Mesenchymal stem cell (in vitro differentiated cells and primary cell): ENCODE data around the gene PCSK7.
A peak's percentile ranks its signal among the peaks of the same experiment; 100 is the strongest.

ENCODE experiments used
- DNase-seq: peaks from one replicate; pipeline ENCODE4 v3.0.0-alpha.2; 2013
- H2AFZ ChIP-seq: one replicate; pipeline ENCODE4 v1.6.1; 2013; ENCODE audit warnings: low read depth, mild to moderate bottlenecking, control low read depth, inconsistent platforms, low read length, moderate library complexity
- H2AK5ac ChIP-seq: 2 replicates; pipeline ENCODE4 v1.6.1; 2013; ENCODE audit warnings: low read length, moderate library complexity, mild to moderate bottlenecking, inconsistent platforms; ENCODE audit not compliant: severe bottlenecking
- H2BK120ac ChIP-seq: one replicate; pipeline ENCODE4 v1.6.1; 2013; ENCODE audit warnings: low read depth, mild to moderate bottlenecking, inconsistent platforms, low read length, moderate library complexity
- H2BK12ac ChIP-seq, 2 experiments: one replicate each; pipeline ENCODE4 v1.6.1; 2013; ENCODE audit warnings: inconsistent platforms in 2 of 2, low read length in 2 of 2, mild to moderate bottlenecking in 2 of 2, moderate library complexity in 2 of 2, control low read depth in 1 of 2
- H2BK15ac ChIP-seq: one replicate; pipeline ENCODE4 v1.6.1; 2013; ENCODE audit warnings: mild to moderate bottlenecking, low read depth, inconsistent platforms; ENCODE audit not compliant: poor library complexity, severe bottlenecking
- H2BK5ac ChIP-seq: 2 replicates; pipeline ENCODE4 v1.6.1; 2013; ENCODE audit warnings: low read depth, mild to moderate bottlenecking, low read length, control low read depth, inconsistent platforms; ENCODE audit not compliant: poor library complexity, severe bottlenecking
- H3K14ac ChIP-seq, 2 experiments: one replicate each; pipeline ENCODE4 v1.6.1; 2013; ENCODE audit warnings: inconsistent platforms in 2 of 2, low read length in 2 of 2, control low read depth in 1 of 2, mild to moderate bottlenecking in 1 of 2, moderate library complexity in 1 of 2
- H3K18ac ChIP-seq, 2 experiments: one replicate each; pipeline ENCODE4 v1.6.1; 2013; ENCODE audit warnings: inconsistent platforms in 2 of 2, low read length in 2 of 2, control low read depth in 1 of 2, low read depth in 1 of 2, mild to moderate bottlenecking in 1 of 2
- H3K23ac ChIP-seq, 2 experiments: one replicate each; pipeline ENCODE4 v1.6.1; 2013; ENCODE audit warnings: inconsistent platforms in 2 of 2, low read length in 2 of 2, mild to moderate bottlenecking in 2 of 2, moderate library complexity in 2 of 2, control low read depth in 1 of 2
- H3K27ac ChIP-seq: 2 replicates; pipeline ENCODE4 v1.5.1; 2013; ENCODE audit warnings: mild to moderate bottlenecking, moderate library complexity, low read length, control low read depth, inconsistent platforms; ENCODE audit not compliant: poor library complexity, severe bottlenecking
- H3K27me3 ChIP-seq, 2 experiments: 2 replicates each; pipeline versions ENCODE4 v1.6.1 to v1.7.0; 2013; ENCODE audit warnings: low read length in 2 of 2, mild to moderate bottlenecking in 2 of 2, moderate library complexity in 2 of 2, control low read depth in 1 of 2, inconsistent platforms in 1 of 2; ENCODE audit not compliant: control insufficient read depth in 1 of 2, insufficient read depth in 1 of 2
- H3K36me3 ChIP-seq, 2 experiments: 2 replicates each; pipeline versions ENCODE4 v1.6.1 to v1.7.0; 2013; ENCODE audit warnings: low read length in 2 of 2, control low read depth in 1 of 2, inconsistent platforms in 1 of 2, low read depth in 1 of 2, mild to moderate bottlenecking in 1 of 2; ENCODE audit not compliant: insufficient read depth in 2 of 2, control insufficient read depth in 1 of 2
- H3K4ac ChIP-seq, 2 experiments: one replicate each; pipeline ENCODE4 v1.6.1; 2013; ENCODE audit warnings: inconsistent platforms in 2 of 2, low read length in 2 of 2, mild to moderate bottlenecking in 2 of 2, moderate library complexity in 2 of 2, control low read depth in 1 of 2, low read depth in 1 of 2
- H3K4me1 ChIP-seq: 2 replicates; pipeline ENCODE4 v1.6.1; 2013; ENCODE audit warnings: low read depth, low read length, control low read depth; ENCODE audit not compliant: control insufficient read depth, insufficient read depth
- H3K4me2 ChIP-seq: 2 replicates; pipeline ENCODE4 v1.6.1; 2013; ENCODE audit warnings: low read length, mild to moderate bottlenecking, inconsistent platforms; ENCODE audit not compliant: poor library complexity, severe bottlenecking
- H3K4me3 ChIP-seq, 2 experiments: 2 replicates each; pipeline versions ENCODE4 v1.5.1 to v1.7.0; 2013; ENCODE audit warnings: low read length in 2 of 2, mild to moderate bottlenecking in 2 of 2, control low read depth in 1 of 2, low read depth in 1 of 2; ENCODE audit not compliant: insufficient read depth in 1 of 2
- H3K79me1 ChIP-seq: replicated peaks from 2 replicates; pipeline ENCODE4 v1.6.1; 2013; ENCODE audit warnings: mild to moderate bottlenecking, control low read depth, low read length, inconsistent platforms; ENCODE audit not compliant: poor library complexity, severe bottlenecking
- H3K9ac ChIP-seq: 2 replicates; pipeline ENCODE4 v1.7.0; 2013; ENCODE audit warnings: mild to moderate bottlenecking, low read length, moderate library complexity
- H3K9me3 ChIP-seq: 2 replicates; pipeline ENCODE4 v1.7.0; 2013; ENCODE audit warnings: mild to moderate bottlenecking, low read length; ENCODE audit not compliant: control insufficient read depth
- H4K8ac ChIP-seq: one replicate; pipeline ENCODE4 v1.6.1; 2013; ENCODE audit warnings: inconsistent platforms, mild to moderate bottlenecking, low read length, moderate library complexity
- H4K91ac ChIP-seq: one replicate; pipeline ENCODE4 v1.6.1; 2013; ENCODE audit warnings: mild to moderate bottlenecking, low read length, inconsistent platforms
- WGBS: methylation state at CpG from one replicate; pipeline ENCODE4 v1.1.7; 2013; ENCODE audit warnings: mixed read lengths; 5-methylcytosine and 5-hydroxymethylcytosine counted together

The PCSK7 gene

GRCh38 chr11:117197006-117197405, 34.9 kb downstream of the PCSK7 start:
- H2BK5ac ChIP-seq: no peak overlapping the region

GRCh38 chr11:117195761-117196160, 36.1 kb downstream of the PCSK7 start:
- no peak overlapping the region for H2BK12ac ChIP-seq
- H3K23ac ChIP-seq: no peak overlapping the region
- no peak for DNase-seq
- no peak overlapping the region for H3K4me2 ChIP-seq
- H3K79me1 ChIP-seq: no peaks in the 10 kb centered on the region
- no peaks in the 10 kb centered on the region for H3K9me3 ChIP-seq
- no peak overlapping the region for H4K91ac ChIP-seq
- peaks cover 38 to 46% of the 10 kb centered on the region in 2 experiments for H3K36me3 ChIP-seq
- H3K18ac ChIP-seq: no peak overlapping the region
- H3K9ac ChIP-seq: no peak overlapping the region
- H2AFZ ChIP-seq: no peak overlapping the region
- no peak overlapping the region for H2BK120ac ChIP-seq
- peaks cover 22% of the 10 kb centered on the region for H3K4me1 ChIP-seq
- no peak overlapping the region for H3K14ac ChIP-seq
- no peak overlapping the region for H3K4me3 ChIP-seq
- H2AK5ac ChIP-seq: no peak overlapping the region
- no peaks in the 10 kb centered on the region for H3K27me3 ChIP-seq
- WGBS: 97% methylated on average over 19 of the region's 19 CpGs
- no peak overlapping the region for H3K27ac ChIP-seq
- H3K4ac ChIP-seq: no peak overlapping the region
- H2BK15ac ChIP-seq: no peak overlapping the region
- H2BK5ac ChIP-seq: no peak overlapping the region
- no peak overlapping the region for H4K8ac ChIP-seq

More at GRCh38 chr11:117197006-117197405, 34.9 kb downstream of the PCSK7 start:
- H3K36me3 ChIP-seq: peaks cover 30 to 47% of the 10 kb centered on the region in 2 experiments
- peaks cover 34% of the 10 kb centered on the region for H3K4me1 ChIP-seq
- H3K9me3 ChIP-seq: no peaks in the 10 kb centered on the region
- no peak overlapping the region for H2BK15ac ChIP-seq
- H2AFZ ChIP-seq: no peak overlapping the region
- H3K4me2 ChIP-seq: no peak overlapping the region
- DNase-seq: no peak
- no peak overlapping the region for H3K14ac ChIP-seq
- H3K79me1 ChIP-seq: no peaks in the 10 kb centered on the region
- no peak overlapping the region for H3K4ac ChIP-seq
- H3K27me3 ChIP-seq: no peaks in the 10 kb centered on the region
- 97% methylated on average over 5 of the region's 7 CpGs for WGBS
- H4K91ac ChIP-seq: no peak overlapping the region
- H2BK12ac ChIP-seq: no peak overlapping the region
- H3K23ac ChIP-seq: no peak overlapping the region
- H2AK5ac ChIP-seq: no peak overlapping the region
- no peak overlapping the region for H3K9ac ChIP-seq
- H4K8ac ChIP-seq: no peak overlapping the region
- no peak overlapping the region for H3K18ac ChIP-seq
- no peak overlapping the region for H3K4me3 ChIP-seq
- H3K27ac ChIP-seq: no peak overlapping the region
- no peak overlapping the region for H2BK120ac ChIP-seq

GRCh38 chr11:117195258-117195657, 36.6 kb downstream of the PCSK7 start:
- H3K36me3 ChIP-seq: peaks cover 43 to 51% of the 10 kb centered on the region in 2 experiments
- H3K14ac ChIP-seq: no peak overlapping the region
- H2AFZ ChIP-seq: no peak overlapping the region
- H2BK120ac ChIP-seq: no peak overlapping the region
- no peak overlapping the region for H2BK12ac ChIP-seq
- WGBS: 94% methylated on average over 4 of the region's 4 CpGs
- H3K4ac ChIP-seq: no peak overlapping the region
- H2AK5ac ChIP-seq: no peak overlapping the region
- H3K18ac ChIP-seq: no peak overlapping the region
- peak overlapping the region in 1 of 2 experiments; percentile 32 for H3K23ac ChIP-seq
- no peak for DNase-seq
- H3K9me3 ChIP-seq: no peaks in the 10 kb centered on the region
- no peak overlapping the region for H3K27ac ChIP-seq
- no peaks in the 10 kb centered on the region for H3K27me3 ChIP-seq
- no peak overlapping the region for H3K4me3 ChIP-seq
- H3K4me1 ChIP-seq: peaks cover 19% of the 10 kb centered on the region
- no peaks in the 10 kb centered on the region for H3K79me1 ChIP-seq
- no peak overlapping the region for H3K9ac ChIP-seq
- no peak overlapping the region for H4K91ac ChIP-seq
- H2BK5ac ChIP-seq: no peak overlapping the region
- H2BK15ac ChIP-seq: no peak overlapping the region
- H3K4me2 ChIP-seq: no peak overlapping the region
- no peak overlapping the region for H4K8ac ChIP-seq

GRCh38 chr11:117194267-117194666, 37.6 kb downstream of the PCSK7 start:
- Histone ChIP-seq H4K8ac (no peak overlapping the region), H3K23ac (no peak overlapping the region), H3K79me1 (no peaks in the 10 kb centered on the region), H3K14ac (no peak overlapping the region), H2AK5ac (no peak overlapping the region), H3K36me3 (peaks cover 52 to 61% of the 10 kb centered on the region in 2 experiments), H2AFZ (no peak overlapping the region), H2BK15ac (no peak overlapping the region), H2BK5ac (no peak overlapping the region), H3K9ac (no peak overlapping the region), H3K4me2 (no peak overlapping the region), H3K18ac (no peak overlapping the region), H2BK120ac (no peak overlapping the region), H2BK12ac (no peak overlapping the region), H3K27ac (no peak overlapping the region), H3K4me3 (no peak overlapping the region), H3K9me3 (no peaks in the 10 kb centered on the region), H3K4ac (no peak overlapping the region), H3K4me1 (peaks cover 15% of the 10 kb centered on the region), H4K91ac (no peak overlapping the region), H3K27me3 (no peaks in the 10 kb centered on the region)
- DNase-seq: no peak
- 85% methylated on average over 5 of the region's 5 CpGs for WGBS
